ENCODE data around the gene CARD11.

The CARD11 gene

DNA sequence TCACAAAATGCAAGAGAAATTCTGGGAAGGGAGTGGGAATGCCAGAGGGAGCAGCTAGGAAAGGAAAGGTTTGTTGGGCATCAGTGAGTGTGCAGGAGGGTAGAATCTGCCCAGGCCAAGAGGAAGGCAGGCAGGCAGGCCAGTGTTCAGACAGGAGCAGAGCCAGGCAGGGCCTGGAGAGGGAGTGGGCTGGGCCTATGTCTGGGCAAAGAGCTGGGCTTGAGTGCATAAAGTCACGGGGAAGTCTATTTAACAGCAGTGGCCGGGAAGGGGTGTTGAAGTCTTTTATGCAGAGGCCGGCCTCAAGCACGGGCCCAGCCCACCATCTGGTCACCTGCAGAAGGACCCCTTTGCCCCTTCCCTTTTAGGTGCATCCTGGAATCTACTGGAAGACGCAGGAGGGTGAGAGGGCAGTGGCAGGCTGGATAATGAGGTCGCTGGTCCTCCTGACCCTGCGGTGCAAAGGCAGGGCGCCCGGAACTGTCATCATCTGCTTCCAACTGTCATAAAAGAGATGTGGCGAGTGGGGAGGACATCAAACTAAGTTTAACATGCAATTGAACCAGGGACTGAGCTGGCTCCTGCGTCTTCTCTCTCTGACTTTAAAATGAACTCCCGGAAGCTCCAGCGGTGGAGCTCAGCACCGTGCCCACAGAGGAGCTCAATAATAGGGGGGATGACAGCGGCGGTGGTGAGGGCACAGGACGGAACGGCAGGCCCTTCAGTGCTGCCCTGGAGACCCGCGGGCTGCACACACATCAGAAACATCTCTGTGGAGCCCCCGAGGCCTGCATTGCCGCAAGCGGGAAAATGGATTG is 29.5 kb downstream of the CARD11 start:
- no peak for FAIRE-seq

DNA sequence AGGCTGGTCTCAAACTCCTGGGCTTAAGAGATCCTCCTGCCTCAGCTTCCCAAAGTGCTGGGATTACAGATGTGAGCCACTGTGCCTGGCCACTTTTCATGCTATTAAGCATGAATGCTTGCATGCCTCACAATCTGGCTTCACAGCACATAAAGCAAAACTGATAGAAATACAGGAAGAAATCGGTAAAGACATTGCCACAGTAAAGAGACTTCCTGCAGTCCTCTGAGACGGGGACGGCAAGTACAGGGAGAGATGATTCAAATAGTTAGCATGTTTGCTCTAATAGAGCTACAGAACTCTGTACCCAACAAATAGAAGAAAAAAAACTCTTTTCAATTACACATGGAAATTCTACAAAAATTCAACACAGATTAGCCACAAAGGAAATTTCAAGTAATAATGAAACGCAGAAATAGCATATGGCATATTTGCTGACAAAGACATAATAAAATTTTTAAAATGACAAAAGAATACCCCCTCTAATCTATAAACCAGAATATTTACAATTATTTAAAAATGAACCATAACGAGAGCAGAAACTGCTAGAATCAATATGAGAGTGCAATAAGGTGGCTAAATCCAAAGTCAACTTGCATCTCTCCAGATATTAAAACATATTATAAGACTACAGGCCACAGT is 32.3 kb downstream of the CARD11 start:
- FAIRE-seq = no peak

DNA sequence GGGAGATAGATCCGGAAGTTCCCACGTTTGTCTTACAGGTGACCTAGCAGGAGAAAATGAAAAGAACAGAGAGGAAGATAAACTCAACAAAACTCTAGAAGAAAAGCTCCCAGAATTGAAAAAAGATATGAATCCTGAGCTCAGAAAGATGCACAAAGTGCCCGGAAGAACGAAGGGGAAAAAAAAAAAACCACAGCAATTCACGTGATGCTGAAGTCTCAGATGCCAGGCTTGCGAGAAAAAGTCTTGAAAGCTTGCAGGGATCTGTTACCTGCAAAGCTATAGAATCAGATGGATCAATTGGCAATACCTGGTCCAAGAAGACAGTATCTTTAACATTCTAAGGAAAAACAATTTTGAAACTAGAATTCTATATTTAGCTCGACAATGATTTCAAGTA is 33.5 kb downstream of the CARD11 start:
- no peak for FAIRE-seq

DNA sequence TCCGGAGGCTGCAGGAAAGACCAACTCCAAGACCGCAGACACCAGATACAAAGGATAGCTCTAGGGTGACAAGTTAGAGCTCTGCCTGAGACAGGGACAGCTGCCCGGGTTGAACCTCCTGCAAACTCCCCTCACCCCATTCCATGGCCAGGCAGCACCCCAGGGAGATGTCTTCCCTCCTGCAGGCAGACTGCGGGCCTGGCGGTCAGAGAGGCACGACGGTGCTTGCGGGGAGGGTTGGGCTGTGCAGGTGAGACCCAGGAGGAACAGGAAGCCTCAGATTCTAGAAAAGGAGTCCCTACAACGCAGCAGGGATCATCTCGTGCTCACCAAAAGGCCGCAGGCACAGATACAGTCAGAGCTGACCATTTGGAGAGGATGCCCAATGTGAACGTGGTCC is 34.6 kb downstream of the CARD11 start:
- no peak for FAIRE-seq

DNA sequence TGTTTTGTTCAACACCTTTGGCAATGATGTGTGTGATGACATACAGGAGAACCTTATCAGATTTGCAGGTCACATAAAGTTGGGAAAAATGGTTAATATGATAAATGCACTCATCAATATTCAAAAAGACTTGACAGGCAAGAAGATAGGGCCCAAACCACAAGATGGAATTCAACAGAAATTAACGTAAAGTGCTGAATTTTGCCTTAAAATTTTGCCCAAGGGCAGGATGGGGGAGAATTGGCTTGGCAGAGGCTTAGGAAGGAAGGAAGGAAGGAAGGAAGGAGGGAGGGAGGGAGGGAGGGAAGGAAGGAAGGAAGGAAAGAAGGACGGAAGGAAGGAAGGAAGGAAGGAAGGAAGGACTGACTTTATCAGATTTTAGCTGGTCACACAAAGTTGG is 35.3 kb downstream of the CARD11 start:
- FAIRE-seq = no peak

DNA sequence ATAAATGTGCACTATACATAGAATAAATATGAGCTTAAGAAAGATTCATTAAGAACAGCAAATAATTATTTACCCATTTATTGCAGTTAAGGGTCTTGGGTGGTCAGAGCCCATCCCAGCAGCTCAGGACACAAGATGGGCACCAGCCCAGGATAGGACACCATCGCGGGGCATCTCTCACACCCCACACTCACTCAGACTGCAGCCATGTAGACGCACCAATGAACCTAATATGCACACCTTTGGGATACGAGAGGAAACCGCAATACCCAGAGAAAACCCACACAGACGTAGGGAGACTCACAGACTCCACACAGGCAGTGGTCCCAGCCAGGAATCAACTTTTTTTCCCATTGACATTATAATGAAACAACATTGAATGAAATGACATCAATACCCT is 36.0 kb downstream of the CARD11 start:
- FAIRE-seq = no peak

DNA sequence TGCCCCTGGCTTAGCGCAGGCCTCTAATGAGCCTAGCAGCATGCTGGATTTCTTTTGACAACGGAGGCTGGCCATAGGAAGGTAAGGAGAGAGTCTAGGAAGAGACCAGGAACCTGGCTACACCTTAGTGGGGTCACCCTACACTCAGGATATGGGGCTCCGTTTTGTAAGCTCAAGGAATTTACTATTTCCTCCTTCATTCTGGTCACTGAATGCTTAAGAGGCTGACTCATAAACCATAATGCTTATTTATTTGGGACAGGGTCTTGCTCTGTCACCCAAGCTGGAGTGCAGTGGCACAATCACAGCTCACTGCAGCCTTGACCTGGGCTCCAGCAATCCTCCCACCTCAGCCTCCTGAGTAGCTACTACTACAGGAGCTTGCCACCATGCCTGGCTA is 38.4 kb downstream of the CARD11 start:
- FAIRE-seq = no peak

DNA sequence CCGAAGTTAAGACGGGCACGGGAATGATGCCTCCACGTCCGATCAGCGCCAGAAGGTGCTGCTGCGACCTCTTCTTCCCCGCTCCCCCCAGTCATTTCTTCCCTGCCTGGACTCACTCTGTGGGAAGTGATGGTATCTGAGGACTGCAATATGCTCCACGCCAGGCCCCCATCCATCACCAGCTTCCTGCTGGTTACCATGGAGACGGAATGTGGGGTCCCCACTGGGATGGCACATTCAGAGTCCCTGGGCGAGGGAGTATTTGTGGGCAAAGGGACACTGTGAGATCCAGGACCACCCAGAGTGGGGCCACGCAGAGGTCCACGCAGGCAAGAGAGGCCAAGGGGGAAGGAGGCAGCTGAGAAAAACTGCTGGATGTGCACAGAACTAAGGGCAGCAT is 39.7 kb downstream of the CARD11 start:
- FAIRE-seq = no peak

DNA sequence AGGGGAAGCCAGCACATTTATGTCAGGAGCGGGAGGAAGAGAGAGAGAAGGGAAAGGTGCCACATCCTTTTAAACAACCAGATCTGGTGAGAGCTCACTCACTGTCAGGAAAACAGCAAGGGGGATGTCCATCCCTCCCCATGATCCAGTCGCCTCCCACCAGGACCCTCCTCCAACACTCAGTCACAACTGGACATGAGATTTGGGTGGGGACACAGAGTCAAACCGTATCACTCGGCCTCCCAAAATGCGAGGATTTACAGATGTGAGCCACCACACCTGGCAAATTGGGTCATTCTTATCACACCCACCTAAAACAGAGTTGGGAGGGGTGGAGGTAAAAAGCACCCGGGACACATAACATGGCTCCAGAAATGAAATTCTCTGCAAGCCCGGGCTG is 41.0 kb downstream of the CARD11 start:
- FAIRE-seq = no peak

DNA sequence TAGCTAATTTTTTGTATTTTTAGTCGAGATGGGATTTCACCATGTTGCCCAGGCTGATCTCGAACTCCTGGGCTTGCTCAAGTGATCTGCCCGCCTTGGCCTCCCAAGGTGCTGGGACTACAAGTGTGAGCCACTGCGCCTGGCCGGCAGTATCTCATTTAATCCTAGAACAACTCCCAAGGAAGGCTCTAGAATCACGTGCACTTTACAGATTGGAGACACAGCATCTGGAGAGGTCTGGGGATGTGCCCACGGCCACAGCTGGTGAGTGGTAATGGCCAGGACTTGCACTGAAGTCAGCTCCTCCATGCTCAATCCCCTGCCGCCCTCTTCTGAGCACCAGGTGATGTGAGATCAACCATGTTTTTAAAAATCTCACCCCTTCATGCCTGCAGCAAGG is 43.1 kb downstream of the CARD11 start:
- FAIRE-seq = no peak

DNA sequence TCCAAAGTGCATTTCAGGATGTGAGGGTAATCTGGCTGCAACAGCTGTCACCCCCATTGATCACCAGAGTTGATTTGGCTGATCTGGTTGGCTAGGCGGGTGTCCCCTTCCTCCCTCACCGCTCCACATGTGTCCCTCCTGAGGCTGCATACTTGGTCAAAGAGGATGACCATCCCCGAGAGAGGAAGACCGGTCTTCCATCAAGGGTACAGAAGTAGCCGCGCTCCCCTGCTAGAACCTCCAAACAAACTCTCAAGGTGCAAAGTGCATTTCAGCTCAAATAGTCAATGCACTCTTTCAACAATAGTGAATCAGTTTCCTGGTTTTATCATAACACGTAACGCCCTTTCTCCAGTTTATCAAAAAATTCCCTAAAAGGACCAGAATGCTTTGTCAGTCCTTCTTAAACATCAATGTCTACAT is 44.6 kb downstream of the CARD11 start:
- no peak for FAIRE-seq

DNA sequence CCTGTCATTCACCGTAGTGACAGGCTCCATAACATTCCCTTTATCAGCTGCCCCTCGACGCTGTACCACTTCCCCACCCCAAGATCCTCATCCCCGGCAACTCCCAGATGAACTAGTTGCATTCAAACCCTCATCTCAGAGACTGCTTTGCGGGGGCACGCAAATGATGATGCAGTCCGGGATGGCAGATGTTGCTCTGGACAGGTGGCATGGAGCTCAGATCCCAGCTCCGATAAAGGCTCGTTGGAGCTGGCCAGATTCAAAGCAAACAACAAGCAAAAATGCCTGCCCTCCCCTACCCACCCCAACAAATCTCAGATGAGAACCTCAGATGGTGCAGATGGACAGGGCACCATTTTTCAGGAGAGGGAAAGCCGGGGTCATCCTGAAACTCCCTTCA is 46.7 kb downstream of the CARD11 start:
- no peak for FAIRE-seq

DNA sequence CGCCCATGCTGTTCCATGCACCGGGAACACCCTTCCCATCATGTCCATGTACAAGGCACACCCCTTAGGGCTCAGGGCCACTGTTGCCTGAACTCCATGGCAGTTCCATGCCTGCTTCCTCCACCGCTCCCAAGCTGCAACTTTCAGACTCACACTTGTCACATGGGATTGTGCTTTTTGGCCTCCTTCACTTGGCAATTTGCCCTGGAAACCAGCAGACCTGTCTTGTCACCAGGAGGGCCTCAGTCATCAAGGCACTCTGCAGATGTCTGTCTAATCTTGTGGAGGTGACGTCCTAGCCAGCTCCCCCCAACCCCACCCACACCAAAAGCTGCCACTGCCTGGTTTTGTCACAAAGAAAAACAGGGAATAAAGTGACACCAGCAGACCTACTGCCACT is 47.5 kb downstream of the CARD11 start:
- no peak for FAIRE-seq

DNA sequence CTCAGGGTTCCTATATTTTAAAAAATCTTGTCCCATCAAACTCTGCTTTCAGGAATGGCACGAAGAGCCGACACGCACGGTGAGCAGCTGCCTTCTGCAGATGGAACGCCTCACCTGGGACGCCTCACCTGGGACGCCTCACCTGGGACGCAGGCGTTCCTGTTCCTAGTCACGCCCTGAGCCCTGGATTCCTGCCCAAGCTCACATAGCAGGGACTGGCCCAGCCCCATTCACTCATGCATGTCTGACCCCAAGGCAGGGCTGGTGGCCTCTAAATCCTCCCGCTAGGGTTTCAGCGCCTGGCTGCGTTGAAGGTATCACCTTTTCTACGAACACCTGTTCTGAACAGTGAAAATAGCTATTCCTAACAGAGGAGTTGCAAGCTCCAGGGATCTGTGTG is 49.8 kb downstream of the CARD11 start:
- no peak for FAIRE-seq

DNA sequence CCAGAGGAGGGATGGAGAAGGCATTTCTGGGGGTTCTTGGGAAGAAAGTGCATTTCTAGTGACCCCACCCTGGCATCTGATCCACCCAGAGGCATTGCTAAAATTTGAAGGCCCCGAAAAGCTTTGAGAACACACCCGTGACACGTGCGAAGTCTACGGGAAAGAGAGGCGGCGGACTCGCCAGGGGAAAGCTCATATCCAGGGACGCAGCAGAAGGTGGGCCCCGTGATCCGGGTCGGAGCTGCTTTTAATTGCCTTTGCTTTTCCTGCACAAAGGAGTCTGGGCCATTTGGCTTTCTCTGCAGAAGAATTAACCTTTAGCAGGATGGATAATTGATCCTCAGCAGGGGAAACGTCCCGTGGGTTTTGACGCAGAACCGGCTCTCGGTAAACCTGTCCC is 50.3 kb downstream of the CARD11 start:
- FAIRE-seq = no peak

DNA sequence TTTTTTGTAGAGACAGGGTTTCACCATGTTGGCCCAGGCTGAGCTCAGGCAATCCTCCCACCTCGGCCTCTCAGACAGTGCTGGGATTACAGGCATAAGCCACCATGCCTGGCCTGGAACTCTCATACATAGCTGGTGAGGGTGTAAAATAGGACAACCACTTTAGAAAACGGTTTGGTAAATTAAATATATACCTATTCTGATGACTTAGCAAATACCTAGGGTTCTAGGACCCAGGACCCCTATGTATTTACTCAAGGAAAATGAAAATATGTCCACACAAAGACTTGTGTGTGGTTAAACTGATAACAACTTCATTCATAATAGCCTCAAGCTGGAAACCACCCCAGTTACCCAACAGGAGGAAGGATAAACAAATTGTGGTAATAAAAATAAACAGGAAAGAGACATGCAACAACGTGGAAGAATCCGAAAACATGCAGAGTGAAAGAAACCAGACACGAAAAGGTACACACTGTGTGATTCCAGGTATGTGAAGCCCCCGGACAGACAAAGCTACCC is 52.7 kb downstream of the CARD11 start:
- FAIRE-seq = no peak

DNA sequence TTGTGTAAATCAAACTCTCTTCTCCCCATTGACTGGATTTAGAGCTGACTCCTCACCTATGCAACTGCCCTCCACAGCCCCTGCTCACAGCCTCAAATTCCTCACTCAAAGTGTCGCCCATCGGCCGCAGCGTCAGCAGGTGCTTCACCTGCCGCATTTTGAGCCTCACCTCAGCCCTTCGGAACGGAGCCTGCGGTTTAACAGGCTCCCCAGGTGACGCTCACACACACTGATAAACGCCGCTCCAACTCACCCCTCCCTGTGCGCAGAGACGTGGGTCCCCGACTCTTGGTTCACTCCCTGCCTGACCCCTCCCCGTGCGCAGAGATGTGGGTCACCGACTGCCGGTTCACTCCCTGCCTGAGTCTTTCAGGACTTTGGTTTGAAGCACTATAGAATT is 57.1 kb downstream of the CARD11 start:
- FAIRE-seq = no peak

DNA sequence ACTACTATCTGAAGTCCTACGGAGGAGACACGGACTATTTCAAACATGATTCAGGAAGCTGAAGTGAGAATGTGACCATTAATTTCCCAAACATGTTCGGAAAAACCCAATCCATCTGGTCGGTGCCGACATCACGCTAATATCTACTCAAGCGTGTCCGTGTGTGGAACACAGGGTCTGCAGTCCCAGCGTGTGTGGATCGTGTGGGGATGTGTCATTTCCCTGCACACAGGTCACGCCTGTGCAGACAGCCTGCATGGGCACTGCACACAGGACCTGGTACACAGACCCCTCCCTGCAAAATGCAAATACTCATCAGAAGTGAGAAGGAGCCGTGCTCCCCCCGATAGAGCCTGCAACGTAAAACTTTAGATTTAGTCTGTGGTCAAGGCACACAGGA is 57.8 kb downstream of the CARD11 start:
- no peak for FAIRE-seq

DNA sequence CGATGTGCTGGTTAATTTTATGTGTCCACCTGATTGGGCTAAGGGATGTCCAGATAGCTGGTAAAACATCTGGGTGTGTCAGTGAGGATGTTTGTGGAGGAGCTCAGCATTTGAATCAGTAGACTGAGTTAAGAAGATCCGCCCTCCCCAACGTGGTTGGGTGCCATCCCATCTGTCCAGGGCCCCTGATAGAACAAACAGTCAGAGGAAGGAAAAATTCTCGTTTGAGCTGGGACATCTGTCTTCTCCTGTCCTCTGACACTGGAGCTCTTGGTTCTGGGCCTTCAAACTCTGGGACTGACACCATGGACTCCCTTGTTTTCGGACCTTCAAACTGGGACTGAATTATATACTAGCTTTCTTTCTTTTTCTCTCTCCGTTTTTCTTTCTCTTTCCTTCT is 59.6 kb downstream of the CARD11 start:
- no peak for FAIRE-seq

DNA sequence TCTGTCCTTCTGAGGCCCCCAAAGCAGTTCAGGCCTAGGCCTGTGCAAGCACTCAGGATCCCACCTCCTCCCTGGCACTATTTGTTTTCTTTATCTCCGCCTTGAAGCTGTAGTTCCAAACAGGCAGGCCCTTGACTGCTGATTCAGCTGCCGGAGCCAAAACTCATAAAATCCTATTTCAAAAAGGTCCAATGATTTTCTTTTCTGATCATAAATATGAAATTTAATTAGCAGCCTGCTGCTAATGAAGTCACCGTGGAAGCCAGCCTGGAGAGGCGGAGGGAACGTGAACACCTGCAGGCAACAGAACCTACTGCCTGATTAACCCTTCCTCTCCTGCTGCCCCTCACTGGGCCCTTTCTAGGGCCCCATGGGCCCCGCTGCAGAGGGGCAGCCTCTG is 60.1 kb downstream of the CARD11 start:
- FAIRE-seq = no peak

DNA sequence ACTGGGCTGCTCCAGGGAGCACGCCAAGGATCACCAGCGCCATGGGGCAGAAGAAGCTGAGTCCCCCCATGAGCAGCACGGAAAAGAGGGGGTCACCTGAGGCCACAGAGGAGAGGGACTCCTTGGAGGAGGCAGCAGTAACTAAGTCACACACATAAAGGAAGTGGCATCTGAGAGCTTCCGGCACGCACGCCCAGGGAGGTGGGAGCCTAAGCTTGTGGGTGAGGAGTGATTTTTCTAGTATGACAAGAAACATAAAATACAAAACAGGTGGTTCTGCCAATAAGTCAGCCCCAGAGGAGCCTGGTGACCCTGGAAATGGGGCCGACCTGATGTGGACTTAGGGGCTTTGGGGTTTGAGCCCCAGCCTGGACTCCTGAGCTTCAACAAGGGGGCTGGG is 60.8 kb downstream of the CARD11 start:
- no peak for FAIRE-seq

DNA sequence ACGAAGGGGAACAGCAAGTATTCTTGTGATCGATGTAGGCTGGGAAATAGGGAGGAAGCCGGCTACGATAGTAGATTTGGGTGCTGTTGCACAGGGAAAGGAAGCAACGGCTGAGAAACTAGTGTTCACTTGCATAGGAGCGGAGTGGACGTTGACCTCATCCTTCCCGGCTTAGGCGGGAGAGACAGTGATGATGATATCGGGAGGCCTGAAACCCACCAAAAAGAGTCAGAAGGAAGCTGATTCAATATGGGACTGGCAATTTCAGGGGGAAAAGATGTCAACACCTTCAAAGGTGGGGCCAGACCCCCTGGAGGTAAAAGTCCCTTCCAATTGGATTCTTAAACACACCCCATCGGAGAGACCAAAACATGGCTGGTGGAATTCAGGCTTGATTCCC is 61.3 kb downstream of the CARD11 start:
- FAIRE-seq = no peak

DNA sequence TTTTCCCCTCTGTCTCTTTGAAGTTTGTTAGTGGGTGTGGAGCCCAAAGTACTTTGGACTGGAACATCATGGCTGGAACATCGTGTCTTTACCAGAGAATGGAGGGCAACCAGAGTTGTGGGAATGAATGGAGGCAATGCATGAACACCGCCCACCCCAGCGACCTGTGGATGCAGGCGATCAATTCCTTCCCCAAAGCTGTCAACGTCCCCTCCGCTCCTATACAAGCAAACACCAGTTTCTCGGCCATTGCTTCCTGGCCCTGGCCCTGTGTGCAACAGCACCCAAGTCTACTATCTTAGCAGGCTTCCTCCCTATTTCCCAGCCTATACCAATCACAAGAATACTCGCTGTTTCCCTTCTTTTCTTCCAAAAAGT is 62.6 kb downstream of the CARD11 start:
- no peak for FAIRE-seq

DNA sequence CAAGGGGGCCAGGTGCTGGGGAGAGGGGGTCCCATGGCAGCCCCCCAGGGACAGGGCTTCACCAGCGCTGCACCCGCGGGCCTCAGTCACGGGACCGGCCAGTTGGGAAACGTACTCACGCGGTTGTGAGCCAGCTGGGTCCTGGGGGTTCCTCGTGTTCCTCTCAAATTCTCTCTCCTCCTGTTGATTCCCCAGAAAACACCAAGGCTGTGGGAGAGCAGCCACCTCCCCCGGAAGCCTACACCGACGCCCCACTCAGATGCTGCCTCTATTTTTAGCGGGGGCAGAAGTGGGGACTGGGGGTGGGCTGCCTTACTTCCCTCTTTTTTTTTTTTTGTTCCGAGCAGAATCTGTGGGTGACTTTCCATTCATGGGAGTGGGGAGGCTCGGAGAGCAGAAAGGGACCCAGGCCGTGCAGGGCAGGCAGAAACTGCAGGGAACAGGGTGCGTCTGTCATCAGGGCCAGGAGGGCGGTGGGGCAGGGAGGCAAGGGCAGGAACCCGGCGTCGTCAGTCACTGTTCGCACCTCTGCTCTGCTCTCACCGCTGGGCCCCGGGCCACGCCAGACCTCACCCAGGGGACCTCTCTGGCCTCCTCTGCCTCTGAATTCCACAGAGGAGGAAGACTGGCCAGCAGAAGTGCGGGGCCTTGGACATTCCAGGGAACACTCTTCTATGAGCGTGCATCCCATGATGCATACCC is 63.1 kb downstream of the CARD11 start:
- no peak for FAIRE-seq
